Measurements from ENCODE around the gene MT1B. TPM values are rescaled to one million over a fixed set of nuclear protein-coding genes. Genes with fewer than 3 reads are reported as not detected.
A peak's percentile ranks its signal among the peaks of the same experiment; 100 is the strongest.

MT1B gene
- total and polyA plus RNA-seq, 9 of the 15 experiments (the other 6 are each of a cell fraction or from before 2014, with no cell fraction given) = not detected

DNA sequence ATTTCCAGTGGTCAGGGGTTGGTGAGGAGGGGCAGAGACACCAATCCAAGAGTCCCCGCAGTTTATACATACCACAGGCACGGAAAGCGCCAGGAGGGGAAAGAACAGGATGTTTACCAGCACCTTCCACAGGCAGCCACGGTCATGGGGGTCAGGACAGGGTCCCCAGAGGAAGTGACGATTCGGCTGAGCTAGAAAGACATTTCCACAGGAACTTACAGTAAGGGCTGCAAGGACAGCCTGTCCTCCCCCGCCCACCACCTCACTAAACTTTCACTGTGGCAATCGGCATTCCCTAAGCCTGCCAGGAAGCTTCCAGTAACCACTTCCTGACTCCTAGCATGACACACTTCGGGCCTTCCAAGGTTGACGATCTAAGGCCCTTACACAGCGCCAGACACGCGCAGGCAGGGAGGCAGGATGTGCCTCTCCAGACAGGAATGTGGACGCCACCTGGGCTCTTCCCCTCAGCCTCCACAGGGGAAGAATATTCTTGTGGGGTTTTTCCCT, 44.5 kb upstream of the MT1B start (continued):
- TF ChIP-seq GABPA (tag; conservative IDR thresholded peaks at IDR 0.05; ENCODE audit: low read depth) = 0 out of 2 replicates have a peak, but pooled peaks have one; percentile 31
- TF ChIP-seq, protein P1, sequence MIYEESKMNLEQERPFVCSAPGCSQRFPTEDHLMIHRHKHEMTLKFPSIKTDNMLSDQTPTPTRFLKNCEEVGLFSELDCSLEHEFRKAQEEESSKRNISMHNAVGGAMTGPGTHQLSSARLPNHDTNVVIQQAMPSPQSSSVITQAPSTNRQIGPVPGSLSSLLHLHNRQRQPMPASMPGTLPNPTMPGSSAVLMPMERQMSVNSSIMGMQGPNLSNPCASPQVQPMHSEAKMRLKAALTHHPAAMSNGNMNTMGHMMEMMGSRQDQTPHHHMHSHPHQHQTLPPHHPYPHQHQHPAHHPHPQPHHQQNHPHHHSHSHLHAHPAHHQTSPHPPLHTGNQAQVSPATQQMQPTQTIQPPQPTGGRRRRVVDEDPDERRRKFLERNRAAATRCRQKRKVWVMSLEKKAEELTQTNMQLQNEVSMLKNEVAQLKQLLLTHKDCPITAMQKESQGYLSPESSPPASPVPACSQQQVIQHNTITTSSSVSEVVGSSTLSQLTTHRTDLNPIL (CRISPR knock-in tag; IDR thresholded peaks at IDR 0.05) = no peak

DNA sequence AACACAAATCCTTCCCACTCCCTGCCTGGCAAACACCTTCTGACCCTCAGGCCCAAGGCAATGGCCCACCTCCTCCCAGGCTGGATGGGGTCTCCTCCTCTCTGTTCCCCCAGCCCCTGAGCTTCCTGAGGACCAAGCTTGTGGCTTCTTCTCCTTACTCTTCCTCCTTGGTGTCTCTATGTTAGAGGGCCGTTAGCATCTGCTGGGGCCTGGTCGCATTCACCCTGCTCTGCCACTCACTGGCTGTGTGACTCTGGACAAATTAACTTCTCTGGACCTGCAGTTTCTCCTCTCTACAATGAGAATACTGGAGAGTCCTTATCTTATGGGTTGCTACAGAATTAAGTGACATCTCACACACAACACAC, 44.0 kb upstream of the MT1B start:
- Histone ChIP-seq H3K4me1 (replicated peaks in 1 of 2; ENCODE audit: control insufficient read depth in 2 of 2, insufficient read depth in 2 of 2, low read length in 2 of 2) (peaks cover 27 to 29% of the 10 kb centered on the region in 2 experiments), H3K9me1 (ENCODE audit: control insufficient read depth, insufficient read depth, low read length) (no peaks in the 10 kb centered on the region), H3K36me3 (ENCODE audit: control insufficient read depth, insufficient read depth, low read length) (no peaks in the 10 kb centered on the region), H3K27ac (ENCODE audit: extremely low read depth, low read depth, low read length) (peak overlapping the region; percentile 86), H3K4me3 (peak overlapping the region; percentile 47; the same call in 1 of the 2 replicates), H3K9ac (ENCODE audit: insufficient read depth in 1 of 2, low read depth in 2 of 2, low read length in 2 of 2) (peak overlapping the region in 1 of 2 experiments; percentile 69; a peak in 2 of 4 replicates), H3K9me3 (replicated peaks; ENCODE audit: control insufficient read depth, insufficient read depth, low read depth, low read length) (no peaks in the 10 kb centered on the region), H4K20me1 (replicated peaks; ENCODE audit: control insufficient read depth, insufficient read depth, low read length) (no peaks in the 10 kb centered on the region), H3K4me2 (ENCODE audit: insufficient read depth, low read length) (peak overlapping the region; percentile 78), H3K79me2 (ENCODE audit: control insufficient read depth, insufficient read depth, low read length) (no peaks in the 10 kb centered on the region), H2AFZ (ENCODE audit: low read depth, low read length) (peak overlapping the region; percentile 98), H3K27me3 (ENCODE audit: control insufficient read depth in 2 of 2, insufficient read depth in 2 of 2, low read length in 2 of 2) (no peaks in the 10 kb centered on the region)
- FAIRE-seq (no peak), DNase-seq (ENCODE audit: extremely low read depth in 1 of 4, low spot score in 3 of 4) (no peak), ATAC-seq (no peak)
- 94% methylated on average over 2 of the region's 2 CpGs for WGBS (ENCODE audit: insufficient coverage, low coverage, missing lambda C conversion rate)
- CTCF ChIA-PET (ENCODE audit: low intra/inter-chr PET ratio) = no interaction called here
- TF ChIP-seq KDM1A (IDR thresholded peaks at IDR 0.05) = no peak
- BruUV-seq (replicated peaks) = TSS peak; percentile 88
- intact Hi-C loops (cut with micrococcal nuclease) = loop anchor here (1.0 kb wide), 1 partner anchor 95 kb away; no protein-coding TSS in a partner anchor
- POLR2A ChIA-PET = no interaction called here
- in situ Hi-C loops (cut with MboI) = no loop called here
